GM12891 (cell line): Measurements from ENCODE around the gene CACNB4.
A peak's percentile ranks its signal among the peaks of the same experiment; 100 is the strongest.

Experiments used
- DNase-seq: peaks from one replicate; pipeline ENCODE4 v3.0.0; 2011; ENCODE audit warnings: low spot score; ENCODE audit not compliant: insufficient read length
- FAIRE-seq: peaks from 2 replicates; lab custom pipeline; 2011; peaks lifted over from hg19 to GRCh38; lab: Jason Lieb, UNC
- PAX5 ChIP-seq: IDR thresholded peaks from 2 replicates; pipeline ENCODE4 v1.6.1; 2011; ENCODE audit warnings: low read length, moderate library complexity, mild to moderate bottlenecking; ENCODE audit not compliant: insufficient read depth, severe bottlenecking
- POLR2A ChIP-seq: IDR thresholded peaks from 2 replicates; pipeline ENCODE4 v1.6.1; 2011; ENCODE audit warnings: low read depth, low read length, control low read depth
- POLR2AphosphoS5 ChIP-seq: IDR thresholded peaks from 2 replicates; pipeline ENCODE4 v1.6.1; 2011; ENCODE audit warnings: low read depth, low read length, control low read depth
- POU2F2 ChIP-seq: IDR thresholded peaks from 2 replicates; pipeline ENCODE4 v1.6.1; 2011; ENCODE audit warnings: low read depth, mild to moderate bottlenecking, control low read depth, low read length, moderate library complexity
- SPI1 ChIP-seq: IDR thresholded peaks from 2 replicates; pipeline ENCODE4 v1.6.1; 2011; ENCODE audit warnings: low read depth, low read length, control low read depth
- TAF1 ChIP-seq: IDR thresholded peaks from 2 replicates; pipeline ENCODE4 v1.6.1; 2011; ENCODE audit warnings: low read depth, low read length, control low read depth

CACNB4 gene

GRCh38 chr2:151823651-151824050 lies 275.2 kb downstream of the CACNB4 start:
- FAIRE-seq = peak; percentile 74
- DNase-seq = no peak
- no peak for TF ChIP-seq POLR2A
- TF ChIP-seq SPI1 = no peak
- no peak for TF ChIP-seq PAX5
- TF ChIP-seq POU2F2 = no peak
- TF ChIP-seq POLR2AphosphoS5 = no peak
- no peak for TF ChIP-seq TAF1

- FAIRE-seq = peak; percentile 51
These were observed 278.9 kb downstream of the CACNB4 start for GRCh38 chr2:151819920-151820319.

GRCh38 chr2:151817929-151818328 lies 280.9 kb downstream of the CACNB4 start:
- TF ChIP-seq SPI1 = no peak
- no peak for TF ChIP-seq POLR2A
- TF ChIP-seq PAX5 = no peak
- TF ChIP-seq POLR2AphosphoS5 = no peak
- no peak for TF ChIP-seq TAF1
- no peak for TF ChIP-seq POU2F2
- FAIRE-seq (peak; percentile 13), DNase-seq (no peak)

More at GRCh38 chr2:151819920-151820319, 278.9 kb downstream of the CACNB4 start:
- DNase-seq = no peak
- TF ChIP-seq PAX5 = no peak
- no peak for TF ChIP-seq POU2F2

GRCh38 chr2:151816843-151817242 lies 282.0 kb downstream of the CACNB4 start:
- TF ChIP-seq PAX5 (no peak), POLR2AphosphoS5 (no peak), TAF1 (no peak)
- no peak for DNase-seq
- FAIRE-seq = peak; percentile 63

GRCh38 chr2:151815821-151816489 lies 282.9 kb downstream of the CACNB4 start:
- peak; percentile 52 for FAIRE-seq
- DNase-seq = no peak
- no peak for TF ChIP-seq TAF1
- no peak for TF ChIP-seq PAX5
- no peak for TF ChIP-seq POLR2AphosphoS5
- no peak for TF ChIP-seq SPI1
- no peak for TF ChIP-seq POU2F2
- TF ChIP-seq POLR2A = no peak

GRCh38 chr2:151810489-151810888 lies 288.4 kb downstream of the CACNB4 start:
- TF ChIP-seq POLR2AphosphoS5 (no peak), TAF1 (no peak), PAX5 (no peak), POLR2A (no peak), SPI1 (no peak), POU2F2 (no peak)
- no peak for DNase-seq
- no peak for FAIRE-seq

- TF ChIP-seq TAF1 (no peak), POLR2A (no peak), SPI1 (no peak), PAX5 (no peak), POU2F2 (no peak), POLR2AphosphoS5 (no peak)
- FAIRE-seq = no peak
These were observed 289.8 kb downstream of the CACNB4 start for GRCh38 chr2:151809073-151809383.

GRCh38 chr2:151808258-151809072 lies 290.4 kb downstream of the CACNB4 start:
- TF ChIP-seq PAX5 (no peak), TAF1 (no peak)
- no peak for DNase-seq
- FAIRE-seq = peak; percentile 13

More at GRCh38 chr2:151809073-151809383, 289.8 kb downstream of the CACNB4 start:
- no peak for DNase-seq

GRCh38 chr2:151805961-151806360 lies 292.9 kb downstream of the CACNB4 start:
- DNase-seq (no peak), FAIRE-seq (peak; percentile 60)
- TF ChIP-seq POLR2A (no peak), POLR2AphosphoS5 (no peak), TAF1 (no peak), SPI1 (0 out of 2 replicates have a peak, but pooled peaks have one; percentile 14), PAX5 (no peak), POU2F2 (no peak)
